ENCODE data around the gene ROBO2.
"Not testable (repeated sequence)": the region's sequence is repeated elsewhere in the genome, so short reads cannot be mapped to it uniquely, and the experiment has no call there.

The ROBO2 gene

DNA sequence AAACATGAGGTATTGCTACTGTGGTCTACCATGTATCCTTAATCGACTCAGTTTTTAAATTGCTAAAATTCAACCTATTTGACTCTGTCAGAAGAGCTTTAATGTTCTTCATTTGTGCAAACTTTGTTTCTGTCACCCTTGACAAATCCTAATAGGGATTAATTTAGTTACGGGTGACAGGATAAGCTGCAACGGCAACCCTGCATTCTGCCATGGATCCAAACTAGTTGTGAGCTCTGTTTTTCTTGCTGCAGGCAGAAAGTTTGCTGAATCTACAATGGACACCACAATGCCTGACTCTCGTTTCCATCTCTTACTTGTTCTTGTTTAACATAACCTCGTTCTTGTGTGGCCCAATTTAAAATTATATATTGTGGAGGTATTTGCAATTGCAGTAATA is 352.3 kb downstream of the ROBO2 start:
- Histone ChIP-seq H3K36me3 (ENCODE audit: control insufficient read depth, insufficient read depth, low read length) (no peaks in the 10 kb centered on the region), H3K9me3 (ENCODE audit: control insufficient read depth, insufficient read depth, low read length) (no peaks in the 10 kb centered on the region), H3K9ac (ENCODE audit: low read depth, low read length) (no peak overlapping the region), H3K4me1 (ENCODE audit: control insufficient read depth, insufficient read depth, low read length) (no peaks in the 10 kb centered on the region), H3K4me3 (ENCODE audit: low read depth, low read length) (no peak overlapping the region), H3K27me3 (ENCODE audit: control insufficient read depth, insufficient read depth, low read length) (no peaks in the 10 kb centered on the region)

DNA sequence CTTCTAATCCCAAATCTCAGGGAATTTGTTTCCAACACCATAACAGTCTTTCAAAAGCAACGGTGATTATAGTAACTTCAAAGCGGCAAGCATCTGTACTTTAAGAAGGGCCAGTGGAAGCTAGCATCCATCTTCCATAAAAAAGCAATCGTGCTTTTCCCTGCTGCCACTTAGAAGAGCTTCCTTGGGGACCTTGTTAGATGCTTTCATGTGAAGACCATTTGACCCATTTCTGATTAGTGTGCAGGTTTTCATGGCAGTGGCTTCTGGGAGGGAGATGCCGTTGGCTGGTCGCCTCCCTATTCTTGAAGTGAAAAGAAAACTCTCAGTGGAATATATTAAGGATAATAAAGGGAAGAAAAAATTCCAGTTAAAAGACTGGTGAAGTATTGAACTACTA is 354.1 kb downstream of the ROBO2 start:
- no peak overlapping the region for H3K4me3 ChIP-seq (ENCODE audit: low read depth, low read length)
- H3K4me1 ChIP-seq (ENCODE audit: control insufficient read depth, insufficient read depth, low read length): no peaks in the 10 kb centered on the region
- no peaks in the 10 kb centered on the region for H3K27me3 ChIP-seq (ENCODE audit: control insufficient read depth, insufficient read depth, low read length)
- no peaks in the 10 kb centered on the region for H3K9me3 ChIP-seq (ENCODE audit: control insufficient read depth, insufficient read depth, low read length)
- no peaks in the 10 kb centered on the region for H3K36me3 ChIP-seq (ENCODE audit: control insufficient read depth, insufficient read depth, low read length)
- no peak overlapping the region for H3K9ac ChIP-seq (ENCODE audit: low read depth, low read length)

DNA sequence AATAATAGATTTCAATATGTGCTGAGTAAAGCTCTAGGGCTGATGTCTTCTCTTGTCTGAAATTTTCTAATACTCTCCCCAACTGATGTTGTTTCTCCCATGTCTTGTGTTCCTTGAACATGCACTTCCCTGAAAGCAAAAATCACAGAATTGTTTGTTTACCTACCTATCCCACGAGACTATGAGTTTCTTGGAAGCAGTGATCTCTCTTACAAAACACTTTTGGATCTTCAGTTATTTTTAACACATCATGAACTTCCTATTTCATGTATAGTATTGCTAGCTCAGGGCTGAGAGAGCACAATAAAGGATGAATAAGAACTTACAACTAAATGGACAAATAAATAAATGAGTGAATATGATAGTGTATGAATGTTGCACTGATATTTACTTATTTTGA is 365.0 kb downstream of the ROBO2 start:
- H3K9ac ChIP-seq (ENCODE audit: low read depth, low read length): no peak overlapping the region
- no peaks in the 10 kb centered on the region for H3K4me1 ChIP-seq (ENCODE audit: control insufficient read depth, insufficient read depth, low read length)
- no peaks in the 10 kb centered on the region for H3K27me3 ChIP-seq (ENCODE audit: control insufficient read depth, insufficient read depth, low read length)
- no peak overlapping the region for H3K4me3 ChIP-seq (ENCODE audit: low read depth, low read length)
- no peaks in the 10 kb centered on the region for H3K36me3 ChIP-seq (ENCODE audit: control insufficient read depth, insufficient read depth, low read length)
- no peaks in the 10 kb centered on the region for H3K9me3 ChIP-seq (ENCODE audit: control insufficient read depth, insufficient read depth, low read length)

DNA sequence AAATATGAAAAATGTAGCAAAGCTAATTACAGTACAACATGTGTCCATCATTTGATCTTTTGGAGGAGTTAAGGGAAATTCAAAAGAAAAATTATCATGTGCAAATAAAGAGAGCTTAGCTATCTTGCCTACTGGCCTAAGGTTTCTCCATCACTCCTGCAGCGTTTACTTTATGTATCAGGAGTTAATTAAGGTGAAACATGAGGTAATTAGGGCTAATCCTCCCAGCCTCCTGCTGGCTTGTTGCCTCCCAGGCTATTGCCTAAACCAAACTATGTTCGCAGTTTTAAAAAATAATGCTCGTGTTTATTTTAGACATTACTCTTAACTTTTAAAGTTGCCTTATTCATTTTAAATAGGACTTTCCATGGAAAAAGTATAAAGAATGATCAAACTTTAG is 367.5 kb downstream of the ROBO2 start:
- Histone ChIP-seq H3K4me3 (ENCODE audit: low read depth, low read length) (no peak overlapping the region), H3K27me3 (ENCODE audit: control insufficient read depth, insufficient read depth, low read length) (no peaks in the 10 kb centered on the region), H3K9ac (ENCODE audit: low read depth, low read length) (no peak overlapping the region), H3K4me1 (ENCODE audit: control insufficient read depth, insufficient read depth, low read length) (no peaks in the 10 kb centered on the region), H3K36me3 (ENCODE audit: control insufficient read depth, insufficient read depth, low read length) (no peaks in the 10 kb centered on the region), H3K9me3 (ENCODE audit: control insufficient read depth, insufficient read depth, low read length) (no peaks in the 10 kb centered on the region)

DNA sequence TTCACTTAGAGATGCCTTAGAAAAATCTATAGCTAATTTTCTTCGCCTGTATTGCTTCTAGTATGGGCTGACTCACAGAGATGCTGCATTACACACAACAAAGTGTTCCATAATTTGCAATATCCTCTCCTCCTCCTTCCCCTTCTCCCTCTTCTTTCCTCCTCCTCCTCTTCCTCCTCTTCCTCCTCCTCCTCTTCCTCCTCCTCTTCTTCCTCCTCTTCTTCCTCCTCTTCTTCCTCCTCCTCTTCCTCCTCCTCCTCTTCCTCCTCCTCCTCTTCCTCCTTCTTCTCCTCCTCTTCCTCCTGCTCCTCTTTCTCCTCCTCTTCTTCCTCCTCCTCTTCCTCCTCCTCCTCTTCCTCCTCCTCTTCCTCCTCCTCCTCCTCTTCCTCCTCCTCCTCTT is 370.4 kb downstream of the ROBO2 start:
- H3K27me3 ChIP-seq (ENCODE audit: control insufficient read depth, insufficient read depth, low read length); H3K9ac ChIP-seq (ENCODE audit: low read depth, low read length); H3K36me3 ChIP-seq (ENCODE audit: control insufficient read depth, insufficient read depth, low read length); H3K4me1 ChIP-seq (ENCODE audit: control insufficient read depth, insufficient read depth, low read length); H3K4me3 ChIP-seq (ENCODE audit: low read depth, low read length); H3K9me3 ChIP-seq (ENCODE audit: control insufficient read depth, insufficient read depth, low read length): not testable (repeated sequence)

DNA sequence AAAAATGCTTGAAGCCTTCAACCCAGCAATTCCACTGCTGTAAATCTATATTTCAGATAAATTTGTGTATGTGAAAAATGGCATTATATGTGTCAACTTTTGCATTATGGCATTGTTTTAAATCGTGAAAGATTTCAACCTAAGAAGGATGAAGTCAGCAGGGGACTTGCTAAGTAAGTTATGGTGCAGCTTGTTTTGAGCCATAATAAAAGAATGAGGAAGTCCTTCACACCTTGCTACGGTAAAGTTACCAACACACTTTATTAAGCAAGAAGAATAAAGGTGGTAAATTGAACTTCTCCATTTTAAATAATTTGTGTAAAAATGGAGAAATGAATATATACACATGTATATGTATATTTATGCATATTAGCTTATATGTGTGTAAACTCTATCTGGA is 371.4 kb downstream of the ROBO2 start:
- H3K9me3 ChIP-seq (ENCODE audit: control insufficient read depth, insufficient read depth, low read length): no peaks in the 10 kb centered on the region
- H3K36me3 ChIP-seq (ENCODE audit: control insufficient read depth, insufficient read depth, low read length): no peaks in the 10 kb centered on the region
- H3K9ac ChIP-seq (ENCODE audit: low read depth, low read length): no peak overlapping the region
- H3K4me1 ChIP-seq (ENCODE audit: control insufficient read depth, insufficient read depth, low read length): no peaks in the 10 kb centered on the region
- no peaks in the 10 kb centered on the region for H3K27me3 ChIP-seq (ENCODE audit: control insufficient read depth, insufficient read depth, low read length)
- no peak overlapping the region for H3K4me3 ChIP-seq (ENCODE audit: low read depth, low read length)

DNA sequence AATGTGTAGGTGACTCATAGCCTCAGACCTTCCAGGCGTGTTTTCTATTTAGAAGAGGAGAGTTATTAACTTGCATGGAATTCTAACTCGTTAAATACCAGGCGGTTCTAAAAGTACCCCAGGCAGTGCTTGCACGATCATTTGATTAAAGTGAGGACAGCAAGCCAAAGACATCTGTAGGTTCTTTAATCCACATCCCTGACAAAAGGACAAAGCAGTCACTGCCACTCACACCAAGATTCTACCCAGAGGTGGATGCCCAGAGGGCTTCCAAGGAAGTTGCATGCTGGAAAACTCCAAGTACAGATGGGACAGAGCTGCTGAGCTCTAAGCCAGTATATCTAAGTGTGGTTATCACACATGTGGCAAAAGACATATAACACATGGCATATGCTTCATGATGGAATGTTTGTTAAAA is 372.1 kb downstream of the ROBO2 start:
- no peak overlapping the region for H3K9ac ChIP-seq (ENCODE audit: low read depth, low read length)

DNA sequence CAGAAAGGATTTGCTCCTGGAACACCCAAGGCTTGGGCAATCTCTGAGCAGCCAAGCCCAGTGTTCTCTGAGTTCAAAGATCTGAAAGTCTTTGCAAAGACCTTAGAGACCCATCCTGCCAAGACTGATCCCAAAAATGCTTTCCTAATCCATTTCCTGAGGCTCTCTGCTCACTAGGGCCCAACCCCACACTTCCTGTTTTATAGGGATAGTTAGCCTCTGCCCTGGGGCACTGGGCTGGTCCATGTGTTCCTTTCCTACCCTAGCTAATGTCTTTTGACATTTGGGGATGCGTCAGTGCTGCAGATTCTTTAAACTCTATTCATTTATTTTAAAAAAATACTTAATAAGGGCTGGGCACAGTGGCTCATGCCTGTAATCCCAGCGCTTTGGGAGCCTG is 372.7 kb downstream of the ROBO2 start:
- H3K9me3 ChIP-seq (ENCODE audit: control insufficient read depth, insufficient read depth, low read length): no peaks in the 10 kb centered on the region
- no peak overlapping the region for H3K9ac ChIP-seq (ENCODE audit: low read depth, low read length)
- H3K27me3 ChIP-seq (ENCODE audit: control insufficient read depth, insufficient read depth, low read length): no peaks in the 10 kb centered on the region
- H3K4me1 ChIP-seq (ENCODE audit: control insufficient read depth, insufficient read depth, low read length): no peaks in the 10 kb centered on the region
- no peaks in the 10 kb centered on the region for H3K36me3 ChIP-seq (ENCODE audit: control insufficient read depth, insufficient read depth, low read length)
- H3K4me3 ChIP-seq (ENCODE audit: low read depth, low read length): no peak overlapping the region

More for the DNA sequence above, 372.1 kb downstream of the ROBO2 start:
- Histone ChIP-seq H3K9me3 (ENCODE audit: control insufficient read depth, insufficient read depth, low read length) (no peaks in the 10 kb centered on the region), H3K27me3 (ENCODE audit: control insufficient read depth, insufficient read depth, low read length) (no peaks in the 10 kb centered on the region), H3K4me3 (ENCODE audit: low read depth, low read length) (no peak overlapping the region), H3K4me1 (ENCODE audit: control insufficient read depth, insufficient read depth, low read length) (no peaks in the 10 kb centered on the region), H3K36me3 (ENCODE audit: control insufficient read depth, insufficient read depth, low read length) (no peaks in the 10 kb centered on the region)

DNA sequence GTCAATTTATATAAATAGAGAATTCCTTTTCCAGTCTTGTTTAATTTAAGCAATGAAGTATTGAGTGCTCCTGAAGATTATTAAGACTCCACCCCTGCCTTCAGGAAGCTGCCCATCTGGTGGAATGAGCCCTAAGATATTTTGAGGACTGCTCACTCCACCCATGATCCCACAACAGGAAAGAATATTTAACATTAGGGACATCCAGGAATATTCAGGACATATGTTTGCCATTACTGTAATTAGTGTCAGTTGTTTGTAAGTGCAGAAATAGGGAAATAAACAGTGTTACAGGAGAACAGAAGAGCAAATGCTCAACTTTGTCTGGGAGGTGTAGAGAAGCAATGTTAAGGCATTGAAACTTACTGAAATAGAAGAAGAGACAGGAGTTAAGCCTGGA is 375.0 kb downstream of the ROBO2 start:
- H3K27me3 ChIP-seq (ENCODE audit: control insufficient read depth, insufficient read depth, low read length): no peaks in the 10 kb centered on the region
- H3K4me1 ChIP-seq (ENCODE audit: control insufficient read depth, insufficient read depth, low read length): no peaks in the 10 kb centered on the region
- no peaks in the 10 kb centered on the region for H3K36me3 ChIP-seq (ENCODE audit: control insufficient read depth, insufficient read depth, low read length)
- no peak overlapping the region for H3K4me3 ChIP-seq (ENCODE audit: low read depth, low read length)
- no peaks in the 10 kb centered on the region for H3K9me3 ChIP-seq (ENCODE audit: control insufficient read depth, insufficient read depth, low read length)
- H3K9ac ChIP-seq (ENCODE audit: low read depth, low read length): no peak overlapping the region

DNA sequence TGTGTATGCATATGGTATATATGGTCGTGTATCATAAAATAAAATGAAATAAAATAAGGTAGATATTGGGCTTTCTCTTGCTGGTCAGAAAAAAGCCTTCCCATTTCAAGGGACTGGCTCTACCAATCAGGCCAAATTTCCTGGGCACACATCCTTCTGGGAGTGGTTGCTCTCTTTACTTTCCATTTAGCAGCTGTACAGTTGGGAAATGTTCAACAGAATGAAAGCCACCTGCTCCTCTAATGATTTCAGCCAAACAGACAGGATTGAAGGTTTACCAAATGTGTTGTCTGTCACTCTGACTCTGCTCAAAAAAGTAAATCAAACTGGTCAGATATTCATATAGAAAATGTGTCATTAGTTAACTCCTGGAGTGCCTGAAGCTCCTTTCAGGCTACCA is 380.4 kb downstream of the ROBO2 start:
- no peak overlapping the region for H3K9ac ChIP-seq (ENCODE audit: low read depth, low read length)
- no peaks in the 10 kb centered on the region for H3K27me3 ChIP-seq (ENCODE audit: control insufficient read depth, insufficient read depth, low read length)
- no peaks in the 10 kb centered on the region for H3K9me3 ChIP-seq (ENCODE audit: control insufficient read depth, insufficient read depth, low read length)
- no peaks in the 10 kb centered on the region for H3K4me1 ChIP-seq (ENCODE audit: control insufficient read depth, insufficient read depth, low read length)
- H3K36me3 ChIP-seq (ENCODE audit: control insufficient read depth, insufficient read depth, low read length): no peaks in the 10 kb centered on the region
- no peak overlapping the region for H3K4me3 ChIP-seq (ENCODE audit: low read depth, low read length)

DNA sequence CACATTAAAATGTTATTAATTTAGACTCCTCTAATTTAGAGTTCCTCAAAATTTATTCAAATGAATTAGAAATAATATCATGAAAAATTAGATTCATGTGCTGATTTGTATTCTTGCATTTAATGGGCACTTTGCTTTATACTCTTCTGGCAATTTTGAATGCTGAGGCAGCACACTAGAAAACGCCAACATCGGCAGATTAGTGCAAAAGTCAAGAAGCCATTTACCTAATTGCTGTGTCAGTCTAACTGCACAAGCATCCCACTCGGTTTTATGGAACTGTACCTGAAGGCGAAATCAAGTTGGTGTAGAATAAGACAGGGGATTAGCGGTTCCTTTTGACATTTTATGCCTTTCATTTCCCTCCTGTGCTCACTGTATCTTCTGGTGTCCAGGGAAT is 382.0 kb downstream of the ROBO2 start:
- H3K9me3 ChIP-seq (ENCODE audit: control insufficient read depth, insufficient read depth, low read length): no peaks in the 10 kb centered on the region
- H3K4me1 ChIP-seq (ENCODE audit: control insufficient read depth, insufficient read depth, low read length): no peaks in the 10 kb centered on the region
- no peaks in the 10 kb centered on the region for H3K36me3 ChIP-seq (ENCODE audit: control insufficient read depth, insufficient read depth, low read length)
- no peak overlapping the region for H3K9ac ChIP-seq (ENCODE audit: low read depth, low read length)
- no peaks in the 10 kb centered on the region for H3K27me3 ChIP-seq (ENCODE audit: control insufficient read depth, insufficient read depth, low read length)
- no peak overlapping the region for H3K4me3 ChIP-seq (ENCODE audit: low read depth, low read length)

DNA sequence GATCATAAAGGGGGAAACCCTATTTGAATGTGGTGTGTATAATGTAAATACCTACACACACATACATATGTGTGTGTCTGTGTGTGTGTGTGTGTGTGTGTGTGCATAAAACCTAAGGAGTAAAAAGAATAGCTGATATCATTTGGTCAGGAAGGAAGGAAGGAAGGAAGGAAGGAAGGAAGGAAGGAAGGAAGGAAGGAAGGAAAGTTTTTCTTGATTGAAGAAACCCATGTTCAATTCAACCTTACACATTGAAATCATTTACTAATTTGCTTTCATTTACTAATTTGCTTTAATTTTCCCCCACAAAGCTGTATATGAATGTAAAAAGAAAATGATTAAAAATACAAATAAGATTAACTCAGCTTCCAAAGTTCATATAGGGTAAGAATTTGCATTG is 386.6 kb downstream of the ROBO2 start:
- Histone ChIP-seq H3K4me3 (ENCODE audit: low read depth, low read length) (no peak overlapping the region), H3K4me1 (ENCODE audit: control insufficient read depth, insufficient read depth, low read length) (no peaks in the 10 kb centered on the region), H3K9ac (ENCODE audit: low read depth, low read length) (no peak overlapping the region), H3K27me3 (ENCODE audit: control insufficient read depth, insufficient read depth, low read length) (no peaks in the 10 kb centered on the region), H3K36me3 (ENCODE audit: control insufficient read depth, insufficient read depth, low read length) (no peaks in the 10 kb centered on the region), H3K9me3 (ENCODE audit: control insufficient read depth, insufficient read depth, low read length) (no peaks in the 10 kb centered on the region)

DNA sequence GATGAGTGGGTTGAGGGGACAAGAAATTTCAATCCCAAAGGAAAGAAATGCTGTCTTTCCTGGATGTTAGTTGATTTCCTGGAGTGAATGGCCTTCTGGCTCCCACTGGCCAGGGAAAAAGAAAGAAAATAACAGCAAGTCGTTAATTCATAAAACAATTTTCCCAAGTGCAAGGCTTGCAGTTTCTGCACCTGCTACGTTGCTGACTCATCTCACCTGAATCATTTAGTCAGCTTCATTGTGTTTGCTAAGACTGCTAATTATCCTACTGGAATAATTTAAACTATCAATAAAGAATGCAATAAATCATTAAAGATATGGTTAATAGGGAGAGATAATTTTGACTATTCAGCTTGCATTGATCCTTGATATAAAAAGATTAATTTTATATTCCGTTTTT is 387.6 kb downstream of the ROBO2 start:
- Histone ChIP-seq H3K36me3 (ENCODE audit: control insufficient read depth, insufficient read depth, low read length) (no peaks in the 10 kb centered on the region), H3K4me1 (ENCODE audit: control insufficient read depth, insufficient read depth, low read length) (no peaks in the 10 kb centered on the region), H3K4me3 (ENCODE audit: low read depth, low read length) (no peak overlapping the region), H3K9ac (ENCODE audit: low read depth, low read length) (no peak overlapping the region), H3K9me3 (ENCODE audit: control insufficient read depth, insufficient read depth, low read length) (no peaks in the 10 kb centered on the region), H3K27me3 (ENCODE audit: control insufficient read depth, insufficient read depth, low read length) (no peaks in the 10 kb centered on the region)

Measured in iPS-15b (cell line).